ENCODE data around the gene MCM9. TPM values are rescaled to one million over a fixed set of nuclear protein-coding genes. Genes with fewer than 3 reads are reported as not detected.

MCM9 gene
- total and polyA plus RNA-seq, 2 donors from 2014 or later: 4.8 to 25.9 TPM

- peaks cover 0 to 2% (median 0%) of the 10 kb centered on the region in 3 donors for H3K4me1 ChIP-seq (ENCODE audit: control insufficient read depth in 2 of 3, insufficient read depth in 2 of 3, low read depth in 1 of 3, low read length in 3 of 3)
- DNase-seq: no peak
- no peak for FAIRE-seq
These were observed 39.7 kb downstream of the MCM9 start for GRCh38 chr6:118895261-118895560.

GRCh38 chr6:118894425-118895260 is 40.3 kb downstream of the MCM9 start:
- peak overlapping the region; percentile 61 to 88 (median 85) for H3K9ac ChIP-seq (ENCODE audit: low read length in 3 of 3)
- no peaks in the 10 kb centered on the region for H3K27me3 ChIP-seq (ENCODE audit: control insufficient read depth, insufficient read depth, low read length)
- DNase-seq (peak; percentile 83 to 93 (median 87)), FAIRE-seq (no peak)
- no peaks in the 10 kb centered on the region for H3K9me3 ChIP-seq (ENCODE audit: control insufficient read depth in 2 of 3, insufficient read depth in 1 of 3, low read length in 3 of 3)
- intact Hi-C loops (cut with DNase I): no loop called here
- H3K4me3 ChIP-seq (ENCODE audit: low read length in 3 of 3): peak overlapping the region; percentile 77 to 95 (median 78)
- H3K27ac ChIP-seq (ENCODE audit: low read depth in 2 of 2, low read length in 2 of 2): peak overlapping the region; percentile 95
- H3K4me1 ChIP-seq (ENCODE audit: control insufficient read depth in 2 of 3, insufficient read depth in 2 of 3, low read depth in 1 of 3, low read length in 3 of 3): peaks cover 0 to 2% (median 0%) of the 10 kb centered on the region in 3 donors
- no peak for TF ChIP-seq CTCF (IDR thresholded peaks at IDR 0.05; ENCODE audit: borderline replicate concordance, extremely low read depth, insufficient read depth)
- no peaks in the 10 kb centered on the region for H3K36me3 ChIP-seq (ENCODE audit: control insufficient read depth in 2 of 3, insufficient read depth in 3 of 3, low read length in 3 of 3)

More at GRCh38 chr6:118895261-118895560, 39.7 kb downstream of the MCM9 start:
- H3K4me3 ChIP-seq (ENCODE audit: low read length in 3 of 3): peak overlapping the region; percentile 63 to 78 (median 77)
- TF ChIP-seq CTCF (IDR thresholded peaks at IDR 0.05; ENCODE audit: borderline replicate concordance, extremely low read depth, insufficient read depth): no peak
- peak overlapping the region; percentile 95 for H3K27ac ChIP-seq (ENCODE audit: low read depth in 2 of 2, low read length in 2 of 2)
- intact Hi-C loops (cut with DNase I): no loop called here
- peak overlapping the region; percentile 8 to 85 (median 70) for H3K9ac ChIP-seq (ENCODE audit: low read length in 3 of 3)
- no peaks in the 10 kb centered on the region for H3K36me3 ChIP-seq (ENCODE audit: control insufficient read depth in 2 of 3, insufficient read depth in 3 of 3, low read length in 3 of 3)
- H3K9me3 ChIP-seq (ENCODE audit: control insufficient read depth in 2 of 3, insufficient read depth in 1 of 3, low read length in 3 of 3): no peaks in the 10 kb centered on the region
- H3K27me3 ChIP-seq (ENCODE audit: control insufficient read depth, insufficient read depth, low read length): no peaks in the 10 kb centered on the region

- no peaks in the 10 kb centered on the region for H3K9me3 ChIP-seq (ENCODE audit: control insufficient read depth in 2 of 3, insufficient read depth in 1 of 3, low read length in 3 of 3)
- H3K36me3 ChIP-seq (ENCODE audit: control insufficient read depth in 2 of 3, insufficient read depth in 3 of 3, low read length in 3 of 3): no peaks in the 10 kb centered on the region
- H3K9ac ChIP-seq (ENCODE audit: low read length in 3 of 3): peak within 1 kb of the TSS; percentile 61 to 96 (median 85)
- intact Hi-C loops (cut with DNase I): no loop called here
- H3K27ac ChIP-seq (ENCODE audit: low read depth in 2 of 2, low read length in 2 of 2): peak within 1 kb of the TSS; percentile 95
- TF ChIP-seq CTCF (IDR thresholded peaks at IDR 0.05; ENCODE audit: borderline replicate concordance, extremely low read depth, insufficient read depth): peak; percentile 54
- no peaks in the 10 kb centered on the region for H3K27me3 ChIP-seq (ENCODE audit: control insufficient read depth, insufficient read depth, low read length)
- DNase-seq: peak; percentile 98 to 100 (median 99)
- no peak for FAIRE-seq
- peak within 1 kb of the TSS; percentile 77 to 98 (median 93) for H3K4me3 ChIP-seq (ENCODE audit: low read length in 3 of 3)
- peaks cover 0 to 2% (median 0%) of the 10 kb centered on the region in 3 donors for H3K4me1 ChIP-seq (ENCODE audit: control insufficient read depth in 2 of 3, insufficient read depth in 2 of 3, low read depth in 1 of 3, low read length in 3 of 3)
These were observed 41.0 kb downstream of the MCM9 start, which contains the start of gene ASF1A for GRCh38 chr6:118893807-118894424. Gene ASF1A, plus strand, starts transcription at chr6:118894152. Its CDS starts 262 bp downstream, at chr6:118894414.

All from kidney (tissue), 14 donors.